NCI-H2107 (cell line): Measurements from ENCODE around the gene PKP1.
"Not testable (repeated sequence)": the region's sequence is repeated elsewhere in the genome, so short reads cannot be mapped to it uniquely, and the experiment has no call there.

Experiments used
- DNase-seq: peaks from one replicate; lab custom pipeline; 2025; lab: John Stamatoyannopoulos, UW

PKP1 gene

DNA sequence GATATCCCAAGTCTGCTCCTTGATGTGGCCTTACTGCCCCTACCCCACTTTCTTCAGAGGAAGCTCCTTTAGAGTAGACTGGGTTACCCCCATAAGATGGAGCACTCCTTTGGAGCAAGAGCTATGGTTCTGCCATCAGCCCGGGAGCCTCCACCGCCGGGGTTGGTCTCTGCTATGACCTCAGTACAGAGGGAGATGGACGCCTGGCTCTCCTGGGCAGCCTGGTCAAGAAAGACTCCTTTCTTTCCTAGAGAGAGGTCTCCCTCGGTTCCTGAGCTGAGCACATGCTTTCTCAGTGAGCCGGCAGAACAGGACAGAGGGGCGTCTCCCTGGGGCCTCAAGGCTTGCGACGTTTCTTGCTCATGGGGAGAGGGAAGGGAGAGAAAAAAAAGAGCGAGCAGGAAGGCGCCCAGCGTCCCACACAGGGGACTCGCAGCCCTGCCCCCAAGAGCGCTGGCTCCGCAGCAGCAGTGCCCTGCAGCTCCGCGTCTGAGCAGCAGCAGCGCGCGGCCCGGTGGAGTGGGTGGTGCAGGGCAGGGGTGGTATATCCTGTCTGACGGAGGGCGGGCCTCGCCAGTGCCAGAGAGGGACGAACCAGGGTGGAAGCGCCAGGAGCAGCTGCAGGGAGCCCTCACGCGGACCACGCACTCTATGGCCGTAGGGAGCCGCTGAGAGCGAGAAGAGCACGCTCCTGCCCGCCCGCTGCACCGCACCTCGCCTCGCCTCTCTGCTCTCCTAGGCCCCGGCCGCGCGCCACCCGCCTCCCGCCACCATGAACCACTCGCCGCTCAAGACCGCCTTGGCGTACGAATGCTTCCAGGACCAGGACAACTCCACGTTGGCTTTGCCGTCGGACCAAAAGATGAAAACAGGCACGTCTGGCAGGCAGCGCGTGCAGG is at the start of gene PKP1:
Gene PKP1 (plus strand): TSS at position 576 of the 899 bp plus-strand sequence. CDS start 197 bp downstream, at position 773.
- no peak for DNase-seq

GRCh38 chr1:201239646-201240045 is 43.7 kb upstream of the PKP1 start:
- not testable (repeated sequence) for DNase-seq

GRCh38 chr1:201240171-201240570 is 43.1 kb upstream of the PKP1 start:
- no peak for DNase-seq

GRCh38 chr1:201241736-201242135 is 41.6 kb upstream of the PKP1 start:
- DNase-seq, result no peak

DNA sequence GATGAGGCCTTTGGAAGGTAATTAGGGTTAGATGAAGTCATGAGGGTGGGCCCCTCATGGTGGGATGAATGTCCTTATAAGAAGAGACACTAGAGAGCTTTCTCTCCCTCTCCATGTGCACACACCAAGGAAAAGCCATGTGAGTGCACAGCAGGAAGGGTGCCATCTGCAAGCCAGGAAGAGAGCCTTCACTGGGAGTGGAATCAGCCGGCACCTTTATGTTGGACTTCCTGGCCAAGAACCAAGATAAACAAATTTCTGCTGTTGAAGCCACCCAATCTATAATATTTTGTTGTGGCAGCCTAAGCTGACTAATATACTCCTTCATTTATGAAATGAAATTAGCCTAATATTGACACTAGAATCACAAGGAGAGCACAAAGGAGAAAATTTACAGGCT is 38.2 kb upstream of the PKP1 start:
- DNase-seq, result no peak

GRCh38 chr1:201248721-201249559 is 34.4 kb upstream of the PKP1 start:
- no peak for DNase-seq

- DNase-seq, result no peak
Observed at GRCh38 chr1:201250326-201251011, 32.8 kb upstream of the PKP1 start.

GRCh38 chr1:201251411-201251810 is 31.9 kb upstream of the PKP1 start:
- DNase-seq, result no peak

- no peak for DNase-seq
Observed at GRCh38 chr1:201251851-201252430, 31.4 kb upstream of the PKP1 start.

GRCh38 chr1:201252944-201253371 is 30.3 kb upstream of the PKP1 start:
- DNase-seq, result no peak

GRCh38 chr1:201253411-201253810 is 29.9 kb upstream of the PKP1 start:
- no peak for DNase-seq

DNA sequence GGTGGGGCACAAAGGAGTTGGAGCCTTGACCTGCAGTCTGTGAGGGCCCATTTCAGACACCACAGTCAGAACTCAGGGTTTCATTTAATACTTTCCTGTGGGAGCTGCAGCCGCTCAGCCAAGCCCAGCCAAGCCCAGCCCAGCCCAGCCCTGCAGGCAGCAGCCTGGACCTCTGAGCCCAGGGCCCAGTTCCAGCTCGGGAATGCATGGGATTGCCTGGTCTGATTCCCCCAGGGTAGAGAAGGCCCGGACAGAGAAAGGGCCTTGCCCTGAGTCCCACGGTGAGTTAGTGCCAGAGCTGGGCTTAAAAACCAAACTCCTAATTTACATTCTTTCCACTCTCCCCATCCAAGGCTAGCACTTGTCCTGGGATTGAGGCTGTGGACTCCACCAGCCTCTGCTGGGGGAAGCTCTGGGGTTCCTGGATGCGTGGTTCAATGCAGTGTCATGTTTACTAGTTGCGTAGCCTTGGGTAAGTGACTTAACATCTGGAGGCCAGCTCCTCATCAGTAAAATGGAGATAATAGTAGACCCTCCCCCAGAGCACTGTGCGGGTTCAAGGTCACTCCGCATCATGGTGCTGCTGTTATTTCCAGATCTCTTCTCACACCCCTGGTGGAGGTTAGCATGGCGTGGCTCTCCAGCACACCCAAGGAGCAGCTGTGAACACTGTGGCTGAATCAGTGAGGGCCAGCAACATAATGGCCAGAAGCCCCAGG is 29.2 kb upstream of the PKP1 start:
- no peak for DNase-seq

DNA sequence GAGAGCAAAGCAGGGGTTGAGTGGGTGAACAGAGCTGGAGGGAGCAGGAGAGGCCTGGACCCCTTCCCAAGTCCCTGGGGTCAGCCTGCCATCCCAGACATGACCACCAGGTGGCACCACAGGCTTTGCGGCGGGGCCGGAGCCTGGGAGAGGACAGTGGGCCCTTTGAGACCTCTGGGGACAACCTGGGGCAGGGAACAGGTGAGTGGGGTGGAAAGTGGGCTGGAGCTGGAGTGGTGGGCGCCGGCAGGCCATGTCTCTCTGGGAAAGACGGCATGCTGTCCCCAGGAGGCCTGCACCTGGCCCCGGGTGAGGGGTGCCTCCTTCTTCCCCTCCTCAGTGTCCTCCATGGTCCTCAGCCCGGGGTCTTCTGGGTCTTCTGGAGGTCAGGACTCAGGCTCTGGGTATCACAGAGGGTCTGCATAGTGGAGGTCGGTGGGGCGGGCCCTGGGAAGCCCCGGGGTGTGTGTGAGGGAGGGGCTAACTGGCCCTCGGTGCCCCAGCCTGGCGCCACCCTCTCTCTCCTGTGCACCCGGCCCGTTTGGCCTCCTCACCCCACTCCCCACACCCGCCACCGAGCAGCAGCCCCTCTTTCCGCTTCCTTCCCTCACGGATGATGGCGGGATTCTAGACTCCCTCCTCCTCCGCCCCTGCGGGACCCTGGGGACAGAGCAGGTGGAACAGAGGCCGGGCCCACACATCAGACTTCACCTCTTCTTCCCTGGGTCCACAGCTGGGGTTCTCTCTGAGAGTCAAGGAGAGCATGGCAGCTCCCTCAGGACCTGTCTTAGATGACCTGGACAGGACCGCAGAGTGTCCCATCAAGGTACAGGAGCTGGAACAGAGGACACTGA is 28.5 kb upstream of the PKP1 start:
- DNase-seq, result peak; percentile 49

GRCh38 chr1:201255479-201256362 is 27.6 kb upstream of the PKP1 start:
- no peak for DNase-seq

GRCh38 chr1:201258132-201258531 is 25.2 kb upstream of the PKP1 start:
- not testable (repeated sequence) for DNase-seq

DNA sequence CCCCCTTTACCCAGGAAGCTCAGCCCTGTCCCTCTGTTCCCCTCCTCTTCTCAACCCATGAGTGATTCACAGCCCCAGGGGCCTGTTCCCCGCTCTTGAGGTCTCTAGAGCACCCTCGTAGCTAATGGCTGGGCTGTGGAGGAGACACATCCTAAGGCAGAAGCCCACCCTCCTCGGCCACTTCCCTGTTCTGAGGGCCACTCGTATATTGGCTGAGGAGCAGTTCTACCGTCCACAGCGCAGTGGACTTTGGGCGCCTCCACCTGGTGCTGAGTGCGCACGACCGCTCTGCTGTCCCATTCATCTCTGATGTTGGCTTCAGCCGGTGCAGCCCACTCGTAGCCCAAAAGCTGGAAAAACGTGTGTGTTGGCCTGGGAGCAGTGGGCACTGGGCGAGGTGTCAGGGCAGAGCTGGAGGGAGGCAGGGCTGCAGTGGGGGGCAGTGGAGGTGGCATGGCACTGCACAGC is 24.5 kb upstream of the PKP1 start:
- DNase-seq, result no peak

DNA sequence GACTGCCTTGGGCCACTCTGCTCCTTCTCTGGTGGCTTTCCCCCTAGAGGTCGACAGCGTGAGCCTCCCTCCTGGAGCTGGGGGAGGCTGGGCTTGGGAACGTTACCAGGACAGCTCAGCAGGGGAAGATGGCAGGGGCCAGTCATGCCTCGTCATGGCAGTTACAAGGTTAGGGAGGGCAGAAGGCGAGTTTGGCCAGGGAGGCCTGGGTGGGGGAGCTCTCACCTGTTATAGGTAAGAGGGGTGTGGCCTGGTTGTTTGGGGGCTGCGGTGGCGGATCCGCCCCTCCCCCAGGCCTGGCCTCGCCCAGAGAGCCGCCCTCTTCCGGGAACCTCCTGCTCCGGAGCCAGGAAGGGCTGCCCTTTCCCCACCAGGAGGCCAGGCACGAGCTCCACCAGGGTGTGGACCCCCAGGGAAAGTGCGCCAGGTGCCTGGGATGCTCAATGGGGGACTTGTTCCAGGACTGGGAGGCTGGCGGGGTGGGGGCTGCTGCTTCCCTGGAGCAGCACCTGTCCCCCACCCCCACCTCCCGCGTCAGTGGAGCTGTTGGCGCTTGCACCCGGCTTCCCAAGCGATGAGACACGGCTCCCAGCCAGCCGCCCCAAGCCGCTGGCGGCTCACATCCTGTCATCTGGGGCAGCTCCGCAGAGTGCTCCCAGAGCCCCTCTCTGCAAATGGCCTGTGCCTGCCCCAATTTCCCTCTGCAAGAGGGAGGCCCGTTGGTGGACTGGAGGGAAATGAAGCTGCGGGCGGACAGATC is 23.6 kb upstream of the PKP1 start:
- peak; percentile 52 for DNase-seq

DNA sequence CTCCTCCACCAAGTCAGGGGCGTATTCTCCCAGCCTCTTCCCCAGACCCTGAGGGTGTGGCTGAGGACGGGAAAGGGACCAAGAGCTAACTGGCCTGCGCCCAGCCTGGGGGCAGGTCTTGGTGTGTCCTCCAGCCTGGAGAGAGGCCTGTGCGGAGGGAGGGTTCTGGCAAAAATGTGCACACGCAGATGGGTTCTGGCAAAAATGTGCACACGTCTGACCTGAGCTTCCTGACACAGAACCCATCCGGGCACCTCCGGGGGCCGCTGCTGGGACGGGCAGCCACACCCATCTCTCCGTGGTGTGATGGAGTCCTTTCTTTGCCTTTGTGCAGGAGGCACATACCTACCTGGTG is 23.1 kb upstream of the PKP1 start:
- DNase-seq, result no peak
